Measurements from ENCODE around the gene FAM124A.

DNA sequence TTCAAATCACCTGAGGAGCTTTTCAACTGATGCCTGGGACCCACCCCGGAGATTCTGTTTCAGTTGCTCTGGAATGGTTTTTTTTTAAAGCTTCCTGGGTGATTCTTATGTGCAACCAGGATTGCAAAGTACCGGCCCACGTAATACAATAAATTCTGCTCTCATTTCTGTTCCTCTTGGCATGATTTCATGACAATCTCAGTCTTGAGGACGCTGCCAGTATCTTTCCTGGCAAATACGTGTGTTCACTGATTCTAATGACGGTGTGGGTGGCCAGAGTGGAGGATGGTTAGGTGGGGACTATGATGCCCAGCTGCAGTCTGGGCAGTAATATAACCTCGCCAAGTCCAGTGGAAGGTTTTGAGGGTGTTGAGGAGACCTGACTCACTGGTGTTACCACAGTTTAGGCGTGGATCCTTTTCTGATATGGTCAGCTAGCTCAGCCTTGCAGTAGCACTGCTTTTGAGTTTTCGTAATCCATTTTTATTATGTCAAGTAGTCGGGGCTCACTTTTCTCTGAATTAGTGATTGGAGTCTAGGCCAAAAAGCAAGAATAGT, 49.4 kb downstream of the FAM124A start:
- TF ChIP-seq, protein P1, sequence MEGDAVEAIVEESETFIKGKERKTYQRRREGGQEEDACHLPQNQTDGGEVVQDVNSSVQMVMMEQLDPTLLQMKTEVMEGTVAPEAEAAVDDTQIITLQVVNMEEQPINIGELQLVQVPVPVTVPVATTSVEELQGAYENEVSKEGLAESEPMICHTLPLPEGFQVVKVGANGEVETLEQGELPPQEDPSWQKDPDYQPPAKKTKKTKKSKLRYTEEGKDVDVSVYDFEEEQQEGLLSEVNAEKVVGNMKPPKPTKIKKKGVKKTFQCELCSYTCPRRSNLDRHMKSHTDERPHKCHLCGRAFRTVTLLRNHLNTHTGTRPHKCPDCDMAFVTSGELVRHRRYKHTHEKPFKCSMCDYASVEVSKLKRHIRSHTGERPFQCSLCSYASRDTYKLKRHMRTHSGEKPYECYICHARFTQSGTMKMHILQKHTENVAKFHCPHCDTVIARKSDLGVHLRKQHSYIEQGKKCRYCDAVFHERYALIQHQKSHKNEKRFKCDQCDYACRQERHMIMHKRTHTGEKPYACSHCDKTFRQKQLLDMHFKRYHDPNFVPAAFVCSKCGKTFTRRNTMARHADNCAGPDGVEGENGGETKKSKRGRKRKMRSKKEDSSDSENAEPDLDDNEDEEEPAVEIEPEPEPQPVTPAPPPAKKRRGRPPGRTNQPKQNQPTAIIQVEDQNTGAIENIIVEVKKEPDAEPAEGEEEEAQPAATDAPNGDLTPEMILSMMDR (IDR thresholded peaks at IDR 0.05), result no peak
- TF ChIP-seq EP300 (IDR thresholded peaks at IDR 0.05) (no peak), KDM1A (IDR thresholded peaks at IDR 0.05; ENCODE audit: low read depth) (no peak), FOSL2 (IDR thresholded peaks at IDR 0.05) (no peak), FOSL2 (CRISPR knock-in tag; IDR thresholded peaks at IDR 0.05) (no peak)
- TF ChIP-seq, protein P2, sequence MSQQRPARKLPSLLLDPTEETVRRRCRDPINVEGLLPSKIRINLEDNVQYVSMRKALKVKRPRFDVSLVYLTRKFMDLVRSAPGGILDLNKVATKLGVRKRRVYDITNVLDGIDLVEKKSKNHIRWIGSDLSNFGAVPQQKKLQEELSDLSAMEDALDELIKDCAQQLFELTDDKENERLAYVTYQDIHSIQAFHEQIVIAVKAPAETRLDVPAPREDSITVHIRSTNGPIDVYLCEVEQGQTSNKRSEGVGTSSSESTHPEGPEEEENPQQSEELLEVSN (IDR thresholded peaks at IDR 0.05; ENCODE audit: borderline replicate concordance, low read depth), result no peak
